Measurements from ENCODE around the gene TBC1D22A.

- TF ChIP-seq CTCF (conservative IDR thresholded peaks at IDR 0.05; ENCODE audit: low read depth, low read length) (no peak), EZH2 (IDR thresholded peaks at IDR 0.05; ENCODE audit: low read length, unreplicated experiment) (no peak)
Measured at GRCh38 chr22:47190276-47190956, 428.0 kb downstream of the TBC1D22A start.

Data from PC-3 (cell line).